ENCODE measurements around the gene SCN8A.
"Not testable (repeated sequence)": the region's sequence is repeated elsewhere in the genome, so short reads cannot be mapped to it uniquely, and the experiment has no call there.

SCN8A gene

GRCh38 chr12:51829011-51829481 is 238.0 kb downstream of the SCN8A start:
- TF ChIP-seq CTCF (IDR thresholded peaks at IDR 0.05; ENCODE audit: low read depth, low read length, missing control alignments): no peak
- H3K27me3 ChIP-seq (replicated peaks): peaks cover 12% of the 10 kb centered on the region
- in situ Hi-C loops (cut with HindIII; ENCODE audit: low pct_ligation_motif_present, low sequenced_read_pairs): no loop called here
- no peak for DNase-seq
- H3K27ac ChIP-seq: no peak overlapping the region
- H3K36me3 ChIP-seq (replicated peaks): no peaks in the 10 kb centered on the region
- H3K4me3 ChIP-seq (ENCODE audit: low read depth, low read length): no peak overlapping the region

GRCh38 chr12:51829641-51830040 is 238.6 kb downstream of the SCN8A start:
- Histone ChIP-seq H3K27ac (no peak overlapping the region), H3K4me3 (ENCODE audit: low read depth, low read length) (no peak overlapping the region), H3K36me3 (replicated peaks) (no peaks in the 10 kb centered on the region), H3K27me3 (replicated peaks) (peaks cover 7% of the 10 kb centered on the region)
- in situ Hi-C loops (cut with HindIII; ENCODE audit: low pct_ligation_motif_present, low sequenced_read_pairs): no loop called here
- no peak for DNase-seq
- no peak for TF ChIP-seq CTCF (IDR thresholded peaks at IDR 0.05; ENCODE audit: low read depth, low read length, missing control alignments)

- DNase-seq; H3K27ac ChIP-seq; H3K27me3 ChIP-seq (replicated peaks); in situ Hi-C loops (cut with HindIII; ENCODE audit: low pct_ligation_motif_present, low sequenced_read_pairs); H3K4me3 ChIP-seq (ENCODE audit: low read depth, low read length); H3K36me3 ChIP-seq (replicated peaks): not testable (repeated sequence)
These were observed 240.8 kb downstream of the SCN8A start for GRCh38 chr12:51831817-51832216.

GRCh38 chr12:51832354-51833107 is 241.5 kb downstream of the SCN8A start:
- Histone ChIP-seq H3K36me3 (replicated peaks) (no peaks in the 10 kb centered on the region), H3K27me3 (replicated peaks) (peaks cover 10% of the 10 kb centered on the region), H3K4me3 (ENCODE audit: low read depth, low read length) (no peak overlapping the region), H3K27ac (no peak overlapping the region)
- no peak for TF ChIP-seq CTCF (IDR thresholded peaks at IDR 0.05; ENCODE audit: low read depth, low read length, missing control alignments)
- in situ Hi-C loops (cut with HindIII; ENCODE audit: low pct_ligation_motif_present, low sequenced_read_pairs): no loop called here
- DNase-seq: no peak

- peaks cover 10% of the 10 kb centered on the region for H3K27me3 ChIP-seq (replicated peaks)
- DNase-seq: no peak
These were observed 242.6 kb downstream of the SCN8A start for GRCh38 chr12:51833448-51834227.

More at GRCh38 chr12:51833448-51834227, 242.6 kb downstream of the SCN8A start:
- in situ Hi-C loops (cut with HindIII; ENCODE audit: low pct_ligation_motif_present, low sequenced_read_pairs): no loop called here
- H3K36me3 ChIP-seq (replicated peaks): no peaks in the 10 kb centered on the region
- H3K4me3 ChIP-seq (ENCODE audit: low read depth, low read length): no peak overlapping the region
- no peak for TF ChIP-seq CTCF (IDR thresholded peaks at IDR 0.05; ENCODE audit: low read depth, low read length, missing control alignments)
- no peak overlapping the region for H3K27ac ChIP-seq

Data from brain microvascular endothelial cell (primary cell).